HL-60 (cell line): ENCODE results near the gene HOXD11.

Experiments used
- DNase-seq, 2 experiments: peaks; one replicate each; pipeline ENCODE4 v3.0.0-alpha.2; 2010 to 2020; ENCODE audit warnings: low read depth in 1 of 2, low spot score in 1 of 2
- H3K27ac ChIP-seq: fragments of 250-450 bp; sonication (Bioruptor Pico); replicated peaks from 2 replicates; pipeline ENCODE4 v1.5.1; 2020; ENCODE audit warnings: mild to moderate bottlenecking, moderate library complexity
- H3K27me3 ChIP-seq: fragments of 250-450 bp; sonication (Bioruptor Pico); 2 replicates; pipeline ENCODE4 v1.5.1; 2021; ENCODE audit warnings: mild to moderate bottlenecking, moderate library complexity; ENCODE audit not compliant: insufficient read depth, poor library complexity, severe bottlenecking
- H3K4me3 ChIP-seq: replicated peaks from 2 replicates; pipeline ENCODE4 v1.5.1; 2011; ENCODE audit warnings: mild to moderate bottlenecking, control low read depth, low read length; ENCODE audit not compliant: insufficient read depth
- GABPA ChIP-seq: IDR thresholded peaks from 2 replicates; pipeline ENCODE4 v1.6.1; 2012; ENCODE audit warnings: low read depth
- POLR2AphosphoS5 ChIP-seq: IDR thresholded peaks from 2 replicates; pipeline ENCODE4 v1.6.1; 2012; ENCODE audit warnings: low read depth
- SPI1 ChIP-seq: IDR thresholded peaks from 2 replicates; pipeline ENCODE4 v1.6.1; 2012; ENCODE audit warnings: low read depth, mild to moderate bottlenecking, borderline replicate concordance
- TF ChIP-seq, protein P1 (sequence below): IDR thresholded peaks from 2 replicates; pipeline ENCODE4 v1.6.1; 2012; ENCODE audit warnings: low read depth; ENCODE audit not compliant: insufficient replicate concordance
- TF ChIP-seq, protein P2 (sequence below): IDR thresholded peaks from one replicate; pipeline ENCODE4 v1.5.1; 2011; ENCODE audit warnings: low read length, control low read depth, inconsistent platforms; ENCODE audit not compliant: insufficient read depth

Gene HOXD11

DNA sequence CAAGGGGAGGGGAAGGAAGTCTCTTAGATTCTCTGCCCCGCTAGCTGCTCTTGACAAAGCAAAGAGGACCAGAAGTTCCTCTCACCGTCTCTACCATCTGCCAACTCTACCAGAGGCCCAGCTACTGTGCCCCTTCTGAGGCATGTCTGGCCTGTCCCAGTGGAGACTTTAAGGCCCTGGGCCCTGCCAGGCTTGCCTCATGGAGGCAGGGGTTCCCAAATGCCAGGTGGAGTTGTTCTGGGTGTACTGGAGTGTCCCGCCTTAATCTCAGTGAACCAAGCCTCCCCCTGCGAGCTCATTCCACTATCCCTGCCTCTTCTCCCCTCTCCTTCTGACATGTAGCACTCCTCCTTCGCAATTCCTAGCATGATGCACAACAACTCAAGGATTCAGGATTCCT lies 5.2 kb upstream of the HOXD11 start:
- TF ChIP-seq GABPA (no peak), SPI1 (no peak), POLR2AphosphoS5 (no peak)
- TF ChIP-seq, protein P1, sequence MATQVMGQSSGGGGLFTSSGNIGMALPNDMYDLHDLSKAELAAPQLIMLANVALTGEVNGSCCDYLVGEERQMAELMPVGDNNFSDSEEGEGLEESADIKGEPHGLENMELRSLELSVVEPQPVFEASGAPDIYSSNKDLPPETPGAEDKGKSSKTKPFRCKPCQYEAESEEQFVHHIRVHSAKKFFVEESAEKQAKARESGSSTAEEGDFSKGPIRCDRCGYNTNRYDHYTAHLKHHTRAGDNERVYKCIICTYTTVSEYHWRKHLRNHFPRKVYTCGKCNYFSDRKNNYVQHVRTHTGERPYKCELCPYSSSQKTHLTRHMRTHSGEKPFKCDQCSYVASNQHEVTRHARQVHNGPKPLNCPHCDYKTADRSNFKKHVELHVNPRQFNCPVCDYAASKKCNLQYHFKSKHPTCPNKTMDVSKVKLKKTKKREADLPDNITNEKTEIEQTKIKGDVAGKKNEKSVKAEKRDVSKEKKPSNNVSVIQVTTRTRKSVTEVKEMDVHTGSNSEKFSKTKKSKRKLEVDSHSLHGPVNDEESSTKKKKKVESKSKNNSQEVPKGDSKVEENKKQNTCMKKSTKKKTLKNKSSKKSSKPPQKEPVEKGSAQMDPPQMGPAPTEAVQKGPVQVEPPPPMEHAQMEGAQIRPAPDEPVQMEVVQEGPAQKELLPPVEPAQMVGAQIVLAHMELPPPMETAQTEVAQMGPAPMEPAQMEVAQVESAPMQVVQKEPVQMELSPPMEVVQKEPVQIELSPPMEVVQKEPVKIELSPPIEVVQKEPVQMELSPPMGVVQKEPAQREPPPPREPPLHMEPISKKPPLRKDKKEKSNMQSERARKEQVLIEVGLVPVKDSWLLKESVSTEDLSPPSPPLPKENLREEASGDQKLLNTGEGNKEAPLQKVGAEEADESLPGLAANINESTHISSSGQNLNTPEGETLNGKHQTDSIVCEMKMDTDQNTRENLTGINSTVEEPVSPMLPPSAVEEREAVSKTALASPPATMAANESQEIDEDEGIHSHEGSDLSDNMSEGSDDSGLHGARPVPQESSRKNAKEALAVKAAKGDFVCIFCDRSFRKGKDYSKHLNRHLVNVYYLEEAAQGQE = no peak
- TF ChIP-seq, protein P2, sequence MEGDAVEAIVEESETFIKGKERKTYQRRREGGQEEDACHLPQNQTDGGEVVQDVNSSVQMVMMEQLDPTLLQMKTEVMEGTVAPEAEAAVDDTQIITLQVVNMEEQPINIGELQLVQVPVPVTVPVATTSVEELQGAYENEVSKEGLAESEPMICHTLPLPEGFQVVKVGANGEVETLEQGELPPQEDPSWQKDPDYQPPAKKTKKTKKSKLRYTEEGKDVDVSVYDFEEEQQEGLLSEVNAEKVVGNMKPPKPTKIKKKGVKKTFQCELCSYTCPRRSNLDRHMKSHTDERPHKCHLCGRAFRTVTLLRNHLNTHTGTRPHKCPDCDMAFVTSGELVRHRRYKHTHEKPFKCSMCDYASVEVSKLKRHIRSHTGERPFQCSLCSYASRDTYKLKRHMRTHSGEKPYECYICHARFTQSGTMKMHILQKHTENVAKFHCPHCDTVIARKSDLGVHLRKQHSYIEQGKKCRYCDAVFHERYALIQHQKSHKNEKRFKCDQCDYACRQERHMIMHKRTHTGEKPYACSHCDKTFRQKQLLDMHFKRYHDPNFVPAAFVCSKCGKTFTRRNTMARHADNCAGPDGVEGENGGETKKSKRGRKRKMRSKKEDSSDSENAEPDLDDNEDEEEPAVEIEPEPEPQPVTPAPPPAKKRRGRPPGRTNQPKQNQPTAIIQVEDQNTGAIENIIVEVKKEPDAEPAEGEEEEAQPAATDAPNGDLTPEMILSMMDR = no peak
- Histone ChIP-seq H3K4me3 (no peak overlapping the region), H3K27ac (no peak overlapping the region), H3K27me3 (peaks cover 82% of the 10 kb centered on the region)
- DNase-seq = no peak

- TF ChIP-seq SPI1 = no peak
- TF ChIP-seq, protein P2 = no peak
- TF ChIP-seq, protein P1 = no peak
- no peak for TF ChIP-seq POLR2AphosphoS5
- no peak for TF ChIP-seq GABPA
- peaks cover 84% of the 10 kb centered on the region for H3K27me3 ChIP-seq
- H3K27ac ChIP-seq = no peak overlapping the region
- no peak for DNase-seq
- no peak overlapping the region for H3K4me3 ChIP-seq
Observed at GRCh38 chr2:176102309-176102866, 4.7 kb upstream of the HOXD11 start.

- no peak overlapping the region for H3K4me3 ChIP-seq
- DNase-seq = no peak
- TF ChIP-seq, protein P2 = no peak
- no peak for TF ChIP-seq POLR2AphosphoS5
- peaks cover 81% of the 10 kb centered on the region for H3K27me3 ChIP-seq
- no peak overlapping the region for H3K27ac ChIP-seq
Observed at GRCh38 chr2:176103194-176103593, 3.9 kb upstream of the HOXD11 start.

- Histone ChIP-seq H3K27ac (no peak overlapping the region), H3K4me3 (no peak overlapping the region), H3K27me3 (peaks cover 79% of the 10 kb centered on the region)
- DNase-seq = no peak
- TF ChIP-seq SPI1 = no peak
- no peak for TF ChIP-seq POLR2AphosphoS5
- TF ChIP-seq GABPA = no peak
- TF ChIP-seq, protein P1 = no peak
- TF ChIP-seq, protein P2 = no peak
Observed at GRCh38 chr2:176103742-176104315, 3.3 kb upstream of the HOXD11 start.
